GM19193 (cell line): ENCODE data around the gene ADARB2.

Source experiments
- POLR2A ChIP-seq: IDR thresholded peaks from 4 replicates; pipeline ENCODE4 v1.6.1; 2011; ENCODE audit not compliant: insufficient read depth, insufficient read length; ENCODE audit errors: extremely low read depth

Gene ADARB2

DNA sequence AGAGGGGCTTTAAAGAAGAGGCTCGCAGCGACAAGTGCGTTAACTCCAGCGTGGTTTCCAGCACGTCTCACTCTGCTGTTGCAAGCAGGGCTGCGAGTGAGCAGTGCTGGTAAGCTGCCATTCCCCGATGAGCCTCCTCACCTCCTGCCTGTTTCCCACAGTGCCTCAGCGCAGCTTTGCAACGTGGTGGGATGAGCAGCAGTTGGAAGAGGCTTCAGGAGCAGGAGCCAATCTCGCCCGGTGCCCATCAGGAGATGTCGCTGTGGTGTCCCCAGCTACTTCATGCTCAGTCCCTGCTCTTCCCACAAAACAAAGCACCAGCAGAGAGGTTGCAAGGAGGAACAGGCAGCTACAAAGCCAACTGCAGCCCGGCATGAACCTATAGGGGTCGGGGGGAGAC is 2.4 kb upstream of the ADARB2 start:
- no peak for TF ChIP-seq POLR2A

DNA sequence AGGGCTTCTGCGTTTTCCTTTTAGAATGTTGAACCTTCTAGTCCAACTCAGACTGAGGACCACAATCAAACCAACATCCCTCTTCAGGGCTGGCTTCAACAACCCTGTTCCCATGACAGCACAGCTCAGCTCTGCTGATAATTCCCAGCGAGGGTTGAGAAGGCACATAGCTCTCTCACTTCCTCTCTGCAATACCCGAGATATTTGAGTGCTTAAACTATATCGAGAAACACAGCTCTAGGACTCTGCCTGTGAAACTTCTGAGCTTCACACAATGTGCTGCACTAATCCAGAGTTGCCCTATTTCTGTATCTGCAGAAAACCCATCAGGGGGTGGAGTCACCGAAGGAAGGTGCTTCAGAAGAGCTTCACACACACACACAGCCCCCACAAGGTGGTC is 1.6 kb upstream of the ADARB2 start:
- TF ChIP-seq POLR2A: no peak

DNA sequence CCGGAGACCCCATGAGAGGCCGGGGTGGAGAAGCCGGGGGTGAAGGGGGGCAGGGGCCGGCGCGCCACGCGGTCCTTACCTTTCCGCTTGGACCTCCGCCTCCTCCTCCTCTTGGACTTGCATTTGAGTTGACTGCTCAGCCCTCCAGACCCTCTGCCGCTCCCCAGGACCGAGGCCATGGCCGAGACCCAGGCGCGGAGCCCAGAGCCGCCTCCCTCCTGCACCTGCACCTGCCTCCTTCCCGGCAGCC is 428 bp downstream of the ADARB2 start:
- no peak for TF ChIP-seq POLR2A

DNA sequence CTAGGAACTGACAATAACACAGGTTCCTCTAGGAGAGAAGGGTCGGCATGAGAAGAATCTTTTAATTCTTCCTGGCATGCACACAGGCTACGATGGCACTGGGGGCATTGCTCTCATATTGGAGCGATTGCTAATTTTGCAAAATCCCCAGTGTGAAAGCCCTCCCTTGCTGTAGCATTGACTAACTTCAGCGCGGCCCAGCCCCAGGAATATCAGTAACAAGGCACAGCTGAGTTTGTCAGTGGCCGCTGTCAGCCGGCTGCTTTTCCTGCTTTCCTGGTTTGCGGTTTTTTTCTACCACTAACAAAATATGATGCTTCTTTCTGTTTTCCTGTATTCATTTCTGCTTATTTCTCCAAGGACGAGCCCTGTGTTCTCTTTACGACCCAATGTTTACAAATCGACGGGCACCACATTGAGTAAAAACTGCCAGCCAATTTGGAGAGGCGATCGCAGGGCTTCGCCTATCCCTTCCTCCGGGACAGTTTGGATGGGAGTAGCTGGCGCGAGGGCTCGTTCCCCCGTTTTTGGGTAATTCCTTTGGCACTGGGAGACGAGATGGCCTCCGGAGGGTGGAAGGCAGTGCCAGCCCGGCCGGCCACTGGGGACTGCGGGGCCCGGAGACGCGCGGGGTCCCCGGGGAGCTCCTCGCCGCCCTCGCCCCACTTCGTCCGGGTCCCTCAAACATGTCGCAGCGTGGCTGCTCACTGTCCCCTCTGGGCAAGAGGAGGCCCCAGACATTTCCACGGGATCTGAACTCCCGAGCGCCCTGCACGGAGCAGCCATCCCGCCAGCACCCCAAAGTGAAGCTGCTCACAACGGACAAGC is 967 bp downstream of the ADARB2 start:
- no peak for TF ChIP-seq POLR2A

DNA sequence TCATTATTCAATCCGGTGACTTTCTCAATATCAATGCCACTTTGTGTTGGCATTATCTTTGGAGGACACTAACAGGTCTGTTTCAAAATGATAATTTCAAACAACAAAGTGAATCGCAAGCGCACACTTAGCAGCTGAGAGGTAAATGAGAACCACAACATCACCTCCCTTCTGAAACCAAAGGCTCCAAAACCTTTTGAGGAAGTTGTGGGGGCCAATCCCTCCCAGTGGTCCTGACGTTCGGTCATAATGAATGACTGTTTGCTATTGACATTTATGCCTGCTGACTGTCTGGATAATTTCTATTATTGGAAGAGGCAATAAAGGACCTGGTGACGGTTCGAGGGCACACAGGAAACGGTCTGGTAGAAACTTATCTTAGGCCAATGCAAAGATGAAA is 1.8 kb downstream of the ADARB2 start:
- TF ChIP-seq POLR2A: no peak

DNA sequence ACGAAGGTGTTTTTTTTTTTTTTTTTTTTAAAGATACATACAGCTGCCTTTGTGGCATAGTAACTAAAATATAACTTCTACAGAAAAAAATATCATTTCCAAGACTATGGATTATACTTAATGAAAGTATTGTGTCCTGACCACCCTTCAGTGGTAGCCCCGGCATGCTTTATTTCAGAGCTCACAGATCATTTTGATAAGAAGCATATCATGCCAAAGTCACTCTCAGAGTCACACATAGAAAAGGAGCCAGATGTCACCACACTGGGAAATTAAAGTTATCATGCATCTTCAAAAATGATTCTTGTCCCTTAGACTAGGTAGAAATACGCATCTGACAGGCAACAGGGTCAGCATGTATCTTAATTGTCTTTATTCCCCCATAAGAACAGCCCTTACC is 3.0 kb downstream of the ADARB2 start:
- TF ChIP-seq POLR2A: no peak

DNA sequence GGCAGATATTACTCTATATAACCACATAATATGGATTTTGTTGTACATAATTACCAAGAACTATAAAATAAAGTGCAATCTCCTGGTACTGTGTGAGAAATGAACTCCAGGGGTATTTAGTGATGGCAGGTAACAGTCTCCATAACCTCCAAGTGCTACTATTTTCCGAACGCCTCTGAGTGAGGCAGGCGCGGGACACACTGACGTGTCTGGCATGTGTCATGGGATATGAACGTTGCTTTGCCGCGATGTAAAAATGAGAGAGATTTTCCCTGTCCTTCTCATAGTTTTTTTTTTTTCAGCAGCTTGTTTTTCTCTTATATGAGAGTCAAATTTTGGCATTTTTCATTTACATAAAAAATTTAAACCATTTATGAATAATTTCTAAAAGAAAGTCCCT is 3.6 kb downstream of the ADARB2 start:
- TF ChIP-seq POLR2A: no peak

DNA sequence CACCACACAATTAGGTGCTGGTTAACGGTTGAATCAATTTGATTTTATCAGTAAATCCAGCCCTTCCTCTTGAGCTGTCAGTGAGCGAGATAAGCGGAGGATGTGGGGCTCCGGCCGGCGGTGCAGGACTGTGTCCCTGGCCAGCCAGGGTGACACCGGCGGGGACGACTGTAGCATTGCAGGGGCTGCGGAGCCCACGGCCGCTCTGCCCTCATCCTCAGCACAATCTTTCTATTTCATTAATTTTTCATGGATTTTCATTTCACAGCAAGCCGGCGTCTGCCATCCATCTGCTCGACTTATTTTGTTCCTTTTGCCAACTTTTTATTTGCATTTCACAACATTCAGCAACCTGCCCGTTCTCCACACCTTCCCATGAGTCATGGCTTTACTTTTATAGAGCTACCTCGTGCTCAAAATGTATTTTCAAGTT is 4.7 kb downstream of the ADARB2 start:
- TF ChIP-seq POLR2A: no peak

DNA sequence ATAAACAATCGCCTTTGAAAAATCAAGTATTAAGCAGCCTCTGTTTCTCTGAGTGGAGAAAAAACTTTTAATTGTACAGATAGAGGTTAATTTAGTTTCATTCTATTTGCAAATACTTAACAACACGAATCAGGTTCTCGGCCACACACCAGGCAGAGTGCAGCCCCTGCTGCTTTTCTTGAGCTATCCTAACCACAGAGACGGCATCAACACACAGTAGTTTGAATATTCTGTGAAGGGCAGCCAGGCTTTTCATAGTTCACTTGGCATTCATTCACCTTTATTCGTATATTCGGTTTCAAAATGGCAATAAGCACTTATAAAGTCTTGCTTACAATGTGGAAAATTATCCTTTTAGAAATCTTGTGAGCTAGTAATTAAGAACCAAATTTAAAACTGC is 5.7 kb downstream of the ADARB2 start:
- no peak for TF ChIP-seq POLR2A

DNA sequence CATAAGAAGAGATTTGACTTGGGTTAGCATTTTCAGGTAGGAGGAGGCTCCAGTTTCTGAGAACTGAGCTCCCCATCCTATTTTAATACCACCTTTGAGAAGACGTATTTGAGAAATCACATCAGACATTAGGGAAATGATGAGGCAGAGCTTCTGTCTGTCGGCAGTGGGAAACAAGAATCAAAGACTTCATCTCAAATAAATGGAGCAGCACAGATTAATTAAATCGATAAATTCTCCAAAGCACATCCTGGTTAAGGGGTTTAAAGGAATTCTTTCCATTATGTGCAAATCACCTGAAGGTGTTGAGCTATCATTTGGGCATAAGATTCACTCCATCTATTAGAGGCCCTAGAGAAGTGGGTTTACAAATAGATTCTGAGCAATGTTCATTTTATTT is 7.6 kb downstream of the ADARB2 start:
- no peak for TF ChIP-seq POLR2A

DNA sequence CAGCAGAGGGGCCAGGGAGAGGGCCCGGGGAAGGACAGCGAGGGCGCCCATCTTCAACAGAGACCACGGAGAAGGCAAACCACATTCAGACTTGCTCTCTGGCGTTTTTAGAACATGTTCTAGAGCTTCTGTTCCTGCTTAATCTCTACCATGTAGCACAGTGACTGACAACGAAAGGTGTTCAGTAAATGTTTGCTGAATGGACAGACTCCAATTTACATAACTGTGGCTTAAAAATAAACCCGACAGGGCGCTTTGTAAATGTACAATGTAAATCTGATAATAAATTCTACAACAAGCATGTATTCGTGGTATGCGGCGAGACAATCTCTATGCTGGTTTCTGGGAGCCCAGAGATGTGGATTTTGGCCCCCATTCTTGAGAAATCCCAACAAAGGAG is 10.5 kb downstream of the ADARB2 start:
- no peak for TF ChIP-seq POLR2A

DNA sequence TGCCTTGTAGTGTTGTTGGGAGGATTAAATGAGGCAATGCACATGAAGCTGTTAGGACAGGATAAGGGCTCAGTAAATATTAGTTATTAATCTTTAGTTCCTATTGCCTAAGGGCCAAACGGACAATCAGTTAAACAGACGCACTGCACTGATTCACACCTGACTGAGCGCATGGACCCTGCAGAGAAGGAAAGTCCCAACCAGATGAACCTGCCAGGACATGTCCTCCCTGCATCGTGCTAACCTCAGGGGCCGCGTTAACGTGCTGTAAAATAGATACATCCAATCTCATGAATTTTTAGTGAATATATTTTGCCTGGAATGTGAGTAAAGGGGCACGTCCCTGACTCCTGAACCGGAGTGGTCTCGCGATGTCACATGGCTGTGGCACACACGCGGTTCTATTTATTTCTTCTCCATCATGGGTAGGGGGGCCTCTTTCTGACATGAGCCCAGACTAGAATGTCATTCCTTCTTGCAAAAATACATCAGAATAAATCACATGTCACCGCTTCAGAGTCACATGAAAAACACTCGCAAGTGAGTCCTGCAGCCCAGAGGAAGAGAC is 12.3 kb downstream of the ADARB2 start:
- TF ChIP-seq POLR2A: no peak

DNA sequence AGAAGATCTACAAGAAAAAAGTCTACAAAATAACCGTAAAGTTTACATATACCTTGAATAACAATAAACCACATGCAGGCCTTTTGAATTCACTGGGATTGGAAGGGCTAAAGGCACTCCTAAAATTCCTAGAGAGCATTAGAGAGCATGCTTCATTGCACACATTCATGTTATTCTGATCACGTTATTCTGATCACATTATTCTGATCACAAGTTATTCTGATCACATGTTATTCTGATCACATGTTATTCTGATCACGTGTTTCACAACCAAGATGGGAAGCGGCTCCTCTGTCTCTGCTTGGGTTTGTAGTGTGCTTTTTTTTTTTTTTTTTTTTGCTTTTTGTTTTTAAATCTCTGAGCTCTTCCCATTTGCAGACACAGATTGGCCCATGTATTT is 20.5 kb downstream of the ADARB2 start:
- no peak for TF ChIP-seq POLR2A

DNA sequence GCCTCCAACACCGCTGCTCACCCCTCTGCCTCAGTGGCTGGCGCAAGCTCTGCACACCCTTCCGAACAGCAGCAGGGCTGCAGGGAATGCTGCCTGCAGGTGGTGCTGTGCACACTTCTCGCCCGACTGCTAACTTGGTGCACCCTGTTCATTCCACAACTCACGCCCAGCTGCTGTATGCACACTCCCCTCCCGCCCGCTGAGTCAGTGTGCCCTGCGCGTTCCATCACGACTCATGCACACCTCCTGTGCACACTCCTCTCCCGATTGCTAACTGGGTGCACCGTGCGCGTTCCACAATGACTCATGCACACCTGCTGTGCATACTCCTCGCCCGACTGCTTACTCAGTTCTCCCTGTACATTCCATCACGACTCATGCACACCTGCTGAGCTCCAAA is 21.5 kb downstream of the ADARB2 start:
- no peak for TF ChIP-seq POLR2A

DNA sequence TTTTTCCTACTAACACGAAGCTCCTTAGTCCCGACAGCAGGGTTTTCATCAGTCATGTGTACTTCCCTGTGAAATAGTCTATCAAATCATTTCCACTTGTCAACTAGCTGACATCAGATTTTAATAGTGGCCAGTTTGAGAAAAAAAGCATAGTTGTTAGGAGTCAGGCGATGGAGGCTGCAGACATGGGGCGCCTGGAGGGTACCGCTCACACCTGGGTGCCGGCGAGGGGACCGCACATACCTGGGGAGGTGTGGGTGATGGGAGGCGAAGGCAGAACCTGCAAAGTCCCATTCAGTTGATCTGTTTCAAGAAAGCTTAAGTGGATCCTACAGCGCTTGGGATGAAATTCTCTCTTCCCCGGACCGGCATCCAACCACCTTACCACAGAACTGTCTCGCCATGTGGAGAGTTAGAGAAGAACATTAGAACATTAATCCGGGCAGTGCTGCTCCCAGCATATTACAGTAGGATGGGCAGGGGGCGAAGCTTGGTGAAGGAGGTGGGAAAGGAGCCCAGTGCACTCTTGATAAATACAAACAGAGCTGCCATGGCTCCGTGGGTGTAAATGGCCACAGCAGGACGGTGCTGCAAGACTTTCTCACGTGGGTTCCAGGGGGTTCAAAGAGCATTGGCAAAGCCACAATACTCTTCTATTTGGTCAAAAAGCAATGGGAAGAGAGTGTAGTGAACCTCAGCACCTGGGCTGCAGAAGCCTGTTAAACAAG is 24.2 kb downstream of the ADARB2 start:
- TF ChIP-seq POLR2A: no peak

DNA sequence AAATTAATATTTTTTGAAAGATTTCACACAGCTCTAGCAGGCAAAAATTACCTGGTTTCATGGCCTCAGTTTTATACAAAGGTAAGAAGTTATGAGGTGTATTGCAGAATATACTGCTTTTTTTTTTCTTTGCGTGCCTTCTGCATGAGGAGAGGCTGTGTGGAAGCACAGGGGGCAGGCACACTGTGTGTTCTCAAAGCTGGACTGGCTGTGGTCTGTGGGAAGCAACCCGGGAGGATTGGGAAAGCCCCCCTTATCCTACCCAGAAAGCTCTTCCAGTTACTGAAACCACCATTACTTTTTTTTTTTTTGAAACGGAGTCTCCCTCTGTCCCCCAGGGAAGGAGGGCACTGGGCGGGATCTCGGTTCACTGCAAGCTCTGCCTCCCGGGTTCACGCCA is 25.0 kb downstream of the ADARB2 start:
- TF ChIP-seq POLR2A: no peak

DNA sequence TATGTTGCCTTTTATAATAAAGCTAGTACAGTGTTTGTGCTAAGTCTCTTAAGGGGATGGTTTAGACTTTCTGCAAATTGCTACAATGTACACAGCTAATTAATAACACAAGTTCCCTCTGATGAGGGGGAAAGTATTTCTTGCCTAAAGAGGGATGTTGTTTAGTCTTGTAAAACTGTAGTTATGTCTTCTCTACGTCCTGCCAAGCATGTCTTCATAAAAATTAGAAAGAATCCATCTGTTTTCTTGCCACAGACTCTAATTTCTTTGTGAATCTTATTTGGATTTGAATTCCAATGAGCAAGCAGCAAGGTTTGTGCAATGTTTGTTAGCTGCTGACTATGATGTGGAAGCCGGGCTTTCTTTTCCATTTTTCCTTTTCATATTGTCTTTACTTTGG is 28.2 kb downstream of the ADARB2 start:
- no peak for TF ChIP-seq POLR2A

DNA sequence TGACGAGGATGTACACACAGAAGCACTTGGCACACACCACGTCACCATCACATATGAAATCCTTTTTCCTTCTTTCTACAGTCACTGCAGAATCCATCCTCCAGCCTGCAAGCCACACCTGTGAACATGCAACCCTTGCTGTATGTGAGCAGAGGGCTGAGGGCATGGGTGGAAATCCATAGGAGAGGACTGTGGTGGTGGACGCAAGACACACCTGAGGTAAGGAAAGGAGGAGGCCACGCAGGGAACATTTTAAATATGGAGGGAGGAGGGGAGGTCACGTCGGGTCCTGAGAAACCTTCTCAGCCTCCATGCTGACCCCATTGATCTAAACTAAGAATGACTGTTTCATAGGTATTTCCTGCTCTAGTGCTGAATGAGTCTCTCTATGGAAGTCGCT is 28.6 kb downstream of the ADARB2 start:
- TF ChIP-seq POLR2A: no peak
